Activated CD8-positive, alpha-beta memory T cell treated with anti-CD3 and anti-CD28 coated beads for 4 hours (primary cell): ENCODE data around the gene TMEM14A.
"Not testable (repeated sequence)": the region's sequence is repeated elsewhere in the genome, so short reads cannot be mapped to it uniquely, and the experiment has no call there.

ENCODE experiments used
- DNase-seq, 2 donors: peaks; one replicate each; pipeline ENCODE4 v3.0.0-alpha.2; 2020; ENCODE audit warnings: low read depth in 2 of 2

TMEM14A gene, protein sequence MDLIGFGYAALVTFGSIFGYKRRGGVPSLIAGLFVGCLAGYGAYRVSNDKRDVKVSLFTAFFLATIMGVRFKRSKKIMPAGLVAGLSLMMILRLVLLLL

DNA sequence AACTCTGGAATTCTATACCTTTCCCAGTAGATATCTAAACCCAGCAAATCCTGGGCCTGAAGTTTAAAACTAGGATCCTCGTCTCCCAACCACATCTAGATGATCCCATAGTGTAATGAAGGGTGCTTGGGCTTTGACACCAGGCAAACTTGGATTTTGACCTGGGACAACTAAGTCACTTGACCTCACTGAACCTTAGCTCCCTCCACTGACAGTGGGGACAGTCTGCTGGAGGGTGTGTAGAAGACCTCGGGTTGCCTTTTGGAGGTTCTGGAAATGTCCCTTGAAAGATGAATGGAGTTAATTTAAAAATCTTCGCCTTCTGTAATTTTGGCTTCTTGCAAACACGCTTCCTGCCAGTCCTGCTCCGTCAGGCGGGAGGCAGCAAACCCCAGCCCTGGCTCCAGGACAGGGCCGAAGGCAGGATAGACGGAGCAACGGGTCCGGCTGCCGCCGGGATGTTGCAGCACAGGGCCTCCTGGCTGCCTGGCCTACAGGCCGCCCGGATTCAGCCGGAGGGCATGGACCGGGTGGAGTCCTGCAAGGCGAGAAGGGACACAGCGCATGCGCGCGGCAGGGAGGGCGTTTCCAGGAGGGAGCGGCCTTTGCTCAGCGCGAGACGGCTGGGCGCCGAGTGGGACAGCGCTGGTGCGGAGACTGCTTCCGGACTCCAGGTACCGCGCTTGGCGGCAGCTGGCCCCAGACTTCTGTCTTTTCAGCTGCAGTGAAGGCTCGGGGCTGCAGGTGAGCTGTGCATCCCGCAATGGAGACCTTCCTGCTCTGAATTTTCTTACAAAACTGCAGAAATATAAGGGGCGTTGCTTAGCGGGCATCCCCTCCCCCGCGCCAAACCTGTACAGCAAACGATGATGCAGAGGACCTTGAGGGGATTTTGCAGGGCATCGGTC, at the start of gene TMEM14A:
TSS of gene TMEM14A (plus strand) at position 612 of the 908 bp plus-strand sequence. CDS start 5,990 bp downstream, outside the sequence.
- peak; percentile 77 to 82 for DNase-seq

DNA sequence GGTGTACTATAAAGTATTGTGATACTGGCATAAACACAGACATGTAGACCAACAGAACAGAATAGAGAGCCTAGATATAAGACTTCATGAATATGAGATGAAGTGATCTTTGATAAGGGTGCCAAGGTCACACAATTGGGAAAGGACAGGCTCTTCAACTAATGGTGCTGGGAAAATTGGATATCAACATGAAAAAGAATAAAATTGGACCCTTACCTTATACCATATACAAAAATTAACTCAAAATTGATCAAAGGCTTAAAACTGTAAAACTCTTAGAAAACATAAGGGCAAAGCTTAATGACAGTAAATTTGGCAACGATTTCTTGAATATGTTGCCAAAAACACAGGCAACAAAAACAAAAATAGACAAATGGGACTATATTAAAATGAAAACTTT, 49.3 kb upstream of the TMEM14A start:
- no peak for DNase-seq

DNA sequence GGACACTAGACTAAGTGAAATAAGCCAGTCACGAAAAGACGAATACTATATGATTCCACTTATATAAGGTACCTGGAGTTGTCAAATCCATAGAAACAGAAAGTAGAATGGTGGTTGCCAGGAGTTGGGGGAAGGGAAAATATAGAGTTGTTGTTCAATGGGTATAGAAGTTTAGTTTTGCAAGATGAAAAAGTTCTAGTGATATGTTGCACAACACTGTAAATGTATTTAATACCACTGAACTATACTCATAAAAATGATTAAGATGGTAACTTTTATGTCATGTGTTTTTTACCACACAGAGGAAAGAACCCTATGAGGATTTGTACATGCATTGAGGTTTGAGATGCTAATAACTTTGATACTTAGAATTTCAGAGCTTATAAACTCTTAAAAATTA, 48.1 kb upstream of the TMEM14A start:
- DNase-seq = no peak

DNA sequence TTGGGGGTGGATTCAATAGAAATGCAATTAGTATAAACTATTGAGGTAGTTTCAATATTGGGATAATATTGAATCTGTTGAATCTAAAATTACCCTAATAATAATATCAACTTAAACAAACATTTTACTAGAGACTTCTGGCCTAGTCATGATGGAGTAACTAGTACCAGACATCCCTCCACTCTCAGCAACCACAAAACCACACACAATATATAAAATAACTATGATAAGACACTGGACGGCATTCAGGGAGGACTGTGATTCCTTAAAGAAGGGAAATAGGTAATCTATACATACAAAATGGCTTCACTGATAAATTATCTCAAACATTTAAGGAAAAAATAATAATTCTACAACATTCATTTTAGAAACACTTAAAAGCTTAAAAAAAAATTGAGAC, 38.9 kb upstream of the TMEM14A start:
- no peak for DNase-seq

DNA sequence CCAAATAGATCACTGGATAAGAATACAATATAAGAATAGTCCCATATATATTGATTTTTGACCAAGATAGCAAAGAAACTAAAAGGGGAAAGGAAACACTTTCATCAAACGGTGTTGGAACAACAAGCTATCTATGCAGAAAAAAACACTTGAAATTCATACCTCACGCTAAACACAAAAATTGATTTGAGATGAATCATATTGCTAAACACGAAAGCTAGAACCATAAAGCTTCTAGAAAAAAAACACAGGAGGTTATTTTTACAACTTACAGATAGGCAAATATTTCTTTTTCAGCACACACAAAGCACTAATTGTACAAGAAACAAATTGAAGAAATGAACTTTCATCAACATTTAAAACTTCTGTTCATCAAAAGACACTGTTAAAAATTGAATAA, 36.7 kb upstream of the TMEM14A start:
- DNase-seq = no peak

DNA sequence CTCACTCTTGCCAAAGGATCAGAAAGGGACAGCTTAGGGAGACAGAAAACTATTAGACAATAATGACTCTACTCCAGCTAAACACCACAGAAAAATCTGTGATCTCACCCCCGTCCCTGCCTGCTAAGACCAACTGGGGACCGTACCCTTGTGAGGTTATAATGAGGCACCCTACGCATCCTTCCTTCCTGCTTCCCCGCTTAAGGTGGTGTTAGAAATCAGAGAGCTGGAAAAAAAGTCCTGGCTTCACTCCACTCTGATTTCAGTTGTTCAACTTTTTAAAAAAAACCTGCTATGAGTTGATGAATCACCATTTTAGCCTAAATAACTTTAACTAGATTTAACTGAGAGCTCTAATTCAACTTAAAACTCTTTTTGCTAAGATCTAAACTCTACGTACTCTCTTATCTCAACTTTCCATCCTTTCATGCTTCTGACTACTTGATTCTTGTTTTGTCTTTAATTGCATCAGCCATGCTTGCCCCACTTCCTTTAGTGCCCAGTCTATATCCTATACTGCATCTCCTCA, 35.8 kb upstream of the TMEM14A start:
- no peak for DNase-seq

DNA sequence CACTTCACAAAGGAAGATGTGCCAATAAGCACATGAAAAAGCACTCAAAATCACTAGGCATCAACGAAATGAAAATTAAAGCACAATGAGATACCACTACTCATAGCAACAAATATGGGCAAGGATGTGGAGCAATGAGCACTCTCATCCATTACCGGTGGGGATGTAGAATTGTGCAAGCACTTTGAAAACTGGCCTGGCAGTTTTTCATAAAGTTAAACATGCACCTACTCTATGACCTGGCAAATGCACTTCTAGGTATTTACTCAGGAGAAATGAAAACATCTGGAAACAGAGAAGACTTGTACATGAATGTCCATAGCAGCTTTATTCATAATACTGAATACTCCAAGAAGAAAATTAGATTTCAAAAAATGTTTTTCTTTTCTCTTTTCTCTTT, 34.1 kb upstream of the TMEM14A start:
- DNase-seq = no peak

DNA sequence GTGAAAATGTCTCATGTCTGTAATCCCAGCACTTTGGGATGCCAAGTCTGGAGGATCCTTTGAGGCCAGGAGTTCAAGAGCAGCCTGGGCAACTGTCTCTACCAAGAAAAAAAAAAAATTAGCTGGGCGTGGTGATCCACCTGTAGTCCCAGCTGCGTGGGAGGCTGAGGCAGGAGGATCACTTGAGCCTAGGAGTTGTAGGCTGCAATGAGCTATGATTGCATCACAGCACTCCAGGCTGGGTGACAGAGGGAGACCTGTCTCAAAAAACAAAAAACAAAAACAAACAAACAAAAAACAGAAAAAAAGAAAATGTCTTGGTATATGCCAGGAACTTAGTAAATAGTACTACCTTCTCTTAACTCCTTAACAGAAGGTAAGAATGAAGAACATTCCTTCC, 31.4 kb upstream of the TMEM14A start:
- no peak for DNase-seq

DNA sequence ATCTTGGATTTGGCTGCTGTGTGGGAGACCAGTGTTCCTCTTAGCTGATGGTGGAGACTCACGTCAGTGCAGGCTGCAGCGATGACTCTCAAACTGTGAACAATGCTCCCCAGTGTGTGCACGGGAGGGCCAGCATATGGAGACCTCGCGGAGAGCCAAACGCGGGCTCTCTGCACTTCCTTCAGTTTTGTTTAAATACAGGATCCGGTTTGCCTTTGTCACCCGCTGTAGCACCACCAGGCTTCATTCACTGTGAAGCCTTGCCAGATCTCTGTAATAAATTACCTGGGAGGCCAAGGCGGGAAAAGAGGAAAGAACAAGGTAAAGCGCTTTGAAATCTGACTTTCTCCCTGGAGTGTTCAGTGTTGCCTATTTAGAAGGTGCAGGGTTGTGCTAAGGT, 30.7 kb upstream of the TMEM14A start:
- no peak for DNase-seq

DNA sequence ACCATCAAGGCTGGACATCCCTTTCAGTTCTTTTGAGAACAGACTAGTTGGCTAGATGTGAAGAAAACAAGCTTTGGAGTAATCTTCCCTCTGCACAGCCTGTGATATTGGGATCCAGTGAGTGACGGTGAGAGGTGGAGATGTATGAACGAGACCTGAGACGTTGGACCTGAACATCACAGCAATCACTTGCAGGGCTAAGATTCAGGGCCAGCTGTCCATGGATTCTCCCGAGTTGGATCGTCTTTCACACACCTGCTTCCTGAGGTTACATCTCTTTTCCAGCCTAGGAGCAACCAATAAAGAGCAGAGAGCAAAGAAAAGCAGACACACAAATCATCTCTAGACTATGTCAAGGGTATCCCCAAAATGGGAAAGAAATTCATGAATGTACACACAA, 30.0 kb upstream of the TMEM14A start:
- no peak for DNase-seq

DNA sequence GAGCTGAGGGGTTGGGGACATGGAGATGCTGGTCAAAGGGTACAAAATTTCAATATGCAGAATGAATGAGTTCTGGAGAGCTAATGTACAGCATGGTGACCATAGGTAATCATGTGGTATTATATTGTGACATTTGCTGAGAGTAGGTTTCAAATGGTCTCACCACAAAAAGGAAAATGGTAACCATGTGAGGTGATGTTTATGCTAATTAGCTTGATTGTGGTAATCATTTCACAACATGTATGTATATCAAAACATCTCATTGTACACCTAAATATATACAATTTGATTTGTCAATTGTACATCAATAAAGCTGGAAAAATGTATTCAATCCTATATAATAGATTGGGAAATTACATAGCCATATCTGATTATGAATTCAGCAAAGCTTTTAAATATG, 29.5 kb upstream of the TMEM14A start:
- no peak for DNase-seq

DNA sequence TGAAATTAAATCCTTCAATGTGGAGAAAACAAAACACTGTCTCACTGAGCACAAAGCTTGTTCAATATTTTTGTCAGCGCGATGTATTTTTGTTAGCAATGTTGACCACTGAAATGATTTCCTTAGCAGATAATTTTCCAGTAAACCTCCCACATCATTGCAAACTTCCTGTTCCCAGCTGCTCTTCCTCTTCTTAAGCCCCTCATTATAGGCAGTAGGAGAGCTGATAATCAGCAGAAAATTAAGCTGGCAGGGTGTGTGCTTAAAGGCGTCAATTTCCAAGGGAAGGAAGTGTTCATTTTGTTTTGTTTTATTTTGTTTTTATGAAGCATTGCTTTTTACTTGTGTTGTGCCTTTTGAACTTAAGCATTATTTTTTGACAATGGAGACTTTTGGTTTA, 29.1 kb upstream of the TMEM14A start:
- DNase-seq = no peak

DNA sequence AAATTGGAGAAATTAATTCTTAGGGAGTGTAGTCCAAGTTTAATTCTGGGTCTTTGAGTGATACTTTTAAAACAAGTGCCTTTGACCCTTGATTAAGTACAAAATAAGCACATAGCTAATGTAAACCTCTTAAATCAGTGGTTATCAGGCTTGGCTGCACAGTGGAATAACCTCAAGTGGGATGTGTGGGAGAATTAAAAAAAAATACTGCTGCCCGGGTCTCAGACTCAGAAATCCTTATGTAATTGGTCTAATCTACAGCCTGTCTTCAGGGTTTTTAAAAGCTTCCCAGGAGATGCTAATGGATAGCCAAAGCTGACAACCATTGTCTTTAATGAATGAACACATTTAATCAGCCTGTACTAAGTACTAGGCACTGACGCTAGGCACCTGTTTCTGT, 28.5 kb upstream of the TMEM14A start:
- DNase-seq = no peak

DNA sequence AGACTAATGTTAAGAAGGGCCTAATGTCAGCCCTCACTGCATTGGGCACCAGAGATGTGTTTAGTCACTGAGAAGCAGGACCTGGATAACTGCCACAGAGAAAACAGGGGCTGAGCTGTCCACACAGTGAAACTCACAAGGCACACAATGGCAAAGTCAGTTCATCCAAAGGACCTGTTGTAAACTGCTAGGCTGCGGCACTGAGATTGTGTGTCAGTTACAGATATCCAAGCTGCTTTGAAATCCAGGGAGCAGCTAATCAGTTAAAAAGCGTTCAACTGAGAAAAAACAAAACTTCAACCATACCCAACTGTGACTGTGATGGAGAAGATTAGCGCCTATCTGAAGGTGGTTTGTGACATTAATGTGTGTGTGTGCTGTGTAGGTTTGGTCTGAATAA, 27.8 kb upstream of the TMEM14A start:
- no peak for DNase-seq

DNA sequence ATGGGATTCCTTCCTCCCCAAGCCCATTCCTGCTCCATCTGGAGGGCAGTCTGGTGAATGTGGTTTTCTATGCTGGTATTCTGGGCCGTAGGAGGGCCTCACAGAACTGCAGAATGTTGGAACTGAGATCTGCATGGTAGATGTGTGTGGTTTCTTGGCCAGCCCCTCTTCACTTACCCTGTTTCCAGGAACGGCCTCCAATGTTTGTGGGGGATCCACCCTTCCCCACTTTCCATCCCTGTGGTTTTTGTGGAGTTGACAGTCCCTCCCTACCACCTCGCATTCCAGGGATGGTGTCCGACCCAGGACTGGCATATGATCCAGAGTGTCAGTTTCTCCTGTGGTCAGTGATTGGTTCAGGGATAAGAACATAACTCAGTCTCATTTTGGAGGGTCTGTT, 26.7 kb upstream of the TMEM14A start:
- no peak for DNase-seq

DNA sequence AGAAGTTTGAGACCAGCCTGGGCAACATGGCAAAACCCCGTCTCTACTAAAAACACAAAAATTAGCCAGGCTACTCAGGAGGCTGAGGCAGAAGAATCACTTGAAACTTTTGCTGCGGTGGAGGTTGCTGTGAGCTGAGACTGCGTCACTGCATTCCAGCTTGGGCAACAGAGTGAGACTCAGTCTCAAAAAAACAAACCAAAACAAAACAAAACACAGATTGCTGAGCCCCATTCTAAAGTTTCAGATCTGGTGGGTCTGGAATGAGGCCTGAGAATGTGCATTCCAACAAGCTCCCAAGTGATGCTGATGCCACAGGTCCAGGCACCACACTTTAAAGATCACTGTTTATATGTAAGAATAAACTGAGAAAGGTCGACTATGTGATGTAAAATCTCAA, 24.9 kb upstream of the TMEM14A start:
- no peak for DNase-seq

DNA sequence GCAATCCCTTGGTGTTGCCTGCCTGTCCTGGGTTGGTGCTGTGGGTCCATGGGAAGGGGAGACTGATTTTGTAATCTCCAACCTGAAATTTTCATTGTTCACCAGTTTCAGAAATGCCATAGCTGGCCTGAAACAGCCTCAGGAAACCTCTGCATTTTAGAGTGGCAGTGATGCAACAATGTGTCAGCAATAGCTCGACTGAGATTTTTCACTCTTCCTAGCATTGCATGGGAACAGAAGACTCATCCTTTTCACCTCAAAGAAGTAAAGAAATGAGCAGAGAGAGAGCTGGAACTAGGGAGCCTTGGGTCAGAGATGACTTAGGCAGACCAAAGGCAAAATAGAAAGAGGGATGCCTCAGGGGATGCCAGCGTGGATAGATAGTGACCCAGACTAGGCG, 23.7 kb upstream of the TMEM14A start:
- DNase-seq = no peak

DNA sequence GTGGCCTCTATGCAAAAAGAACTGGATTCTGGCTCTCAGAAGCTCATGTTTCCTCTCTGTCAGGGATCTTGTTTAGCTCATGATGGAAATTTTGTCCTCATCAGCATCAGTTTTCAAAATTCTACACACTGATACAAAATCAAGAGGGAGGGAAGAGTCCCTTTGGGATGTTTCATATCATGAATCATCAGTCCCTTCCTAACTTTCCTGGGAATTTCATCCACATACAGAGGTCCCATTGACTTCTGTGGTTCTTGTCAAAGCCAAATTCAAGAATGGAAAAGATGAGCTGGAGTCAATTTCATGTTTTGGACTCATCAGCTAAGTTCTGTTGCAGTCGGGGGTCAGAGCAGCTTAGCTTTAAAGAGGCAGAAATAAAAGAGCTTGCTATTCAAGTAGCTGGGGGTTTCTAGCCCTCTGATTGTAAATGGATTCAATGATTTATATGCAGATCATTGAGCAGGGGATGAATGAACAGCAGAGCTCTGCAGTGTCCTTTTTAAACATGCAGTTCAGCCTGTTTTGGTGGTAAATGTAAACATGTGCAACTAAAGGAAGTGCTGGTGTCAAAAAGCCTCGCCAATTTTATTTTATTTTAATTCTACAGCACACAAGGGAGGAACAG, 21.3 kb upstream of the TMEM14A start:
- no peak for DNase-seq

DNA sequence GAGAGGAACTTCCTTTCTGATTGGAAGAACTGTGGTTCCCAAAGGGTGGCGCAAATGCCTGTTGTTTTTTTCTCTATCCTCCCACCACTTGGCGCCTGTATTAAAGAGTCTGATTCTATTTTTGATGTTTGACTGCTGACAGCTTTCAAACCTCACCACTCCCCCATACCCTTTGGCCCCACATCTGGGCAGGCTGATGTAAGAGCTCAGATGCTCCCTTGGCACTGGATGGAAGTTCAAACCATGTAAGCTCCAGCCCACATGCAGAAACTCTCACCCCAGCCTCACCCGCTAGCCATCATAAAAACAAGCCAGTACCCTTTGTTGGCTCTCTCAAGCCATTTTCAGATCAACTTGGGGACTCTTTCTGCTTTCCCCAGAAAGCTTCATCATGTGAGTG, 20.0 kb upstream of the TMEM14A start:
- DNase-seq = no peak

DNA sequence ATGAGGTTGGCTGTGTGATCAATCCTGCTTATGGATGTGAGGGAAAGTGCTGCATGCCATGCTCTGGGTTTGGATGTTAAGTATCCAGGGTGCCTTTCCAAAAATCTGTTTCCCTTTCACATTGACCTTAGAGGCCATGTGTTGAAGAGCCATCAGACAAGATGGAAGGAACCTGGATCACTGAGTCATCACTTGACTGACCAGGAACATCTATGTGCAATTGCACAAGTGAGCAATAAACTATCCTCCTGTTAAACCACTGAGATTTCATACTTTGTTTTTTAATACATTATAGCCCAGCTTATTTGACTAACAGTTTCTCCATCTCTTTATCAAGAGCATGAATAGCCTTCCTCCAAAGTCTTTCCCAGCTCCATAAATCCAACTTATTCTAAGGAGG, 17.8 kb upstream of the TMEM14A start:
- DNase-seq = no peak

DNA sequence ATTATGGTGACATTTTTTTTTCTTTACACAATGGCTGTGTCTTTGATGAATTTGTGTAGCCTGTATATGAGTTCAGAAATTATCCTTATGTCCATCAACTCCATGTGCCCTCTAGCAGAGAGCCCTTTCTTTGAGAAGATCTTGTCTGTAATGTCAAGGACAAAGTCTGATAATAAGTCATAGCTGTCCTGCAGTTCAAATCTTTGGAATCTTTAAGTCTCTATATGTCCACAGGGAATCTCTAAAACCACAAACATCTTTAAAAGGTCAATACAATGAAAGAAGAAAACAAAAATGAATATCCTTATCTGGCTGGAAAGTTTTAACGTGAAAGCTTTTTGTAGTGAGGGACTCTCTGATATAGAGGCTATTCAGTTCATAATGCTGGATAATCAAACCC, 16.9 kb upstream of the TMEM14A start:
- DNase-seq = no peak

DNA sequence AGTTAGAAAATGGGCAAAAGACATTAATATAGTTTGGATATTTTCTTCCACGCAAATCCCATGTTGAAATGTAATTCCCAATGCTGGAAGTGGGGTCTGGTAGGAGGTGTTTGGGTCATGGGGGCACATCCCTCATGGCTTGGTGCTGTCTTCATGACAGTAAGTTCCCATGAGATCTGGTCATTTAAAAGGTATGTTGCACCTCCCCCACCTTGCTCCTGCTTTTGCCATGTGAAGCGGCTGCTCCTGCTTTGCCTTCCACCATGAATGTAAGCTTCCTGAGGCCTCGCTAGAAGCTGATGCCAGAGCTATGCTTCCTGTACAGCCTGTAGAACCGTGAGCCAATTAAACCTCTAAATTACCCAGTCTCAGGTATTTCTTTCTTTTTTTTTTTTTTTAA, 16.3 kb upstream of the TMEM14A start:
- DNase-seq = no peak

DNA sequence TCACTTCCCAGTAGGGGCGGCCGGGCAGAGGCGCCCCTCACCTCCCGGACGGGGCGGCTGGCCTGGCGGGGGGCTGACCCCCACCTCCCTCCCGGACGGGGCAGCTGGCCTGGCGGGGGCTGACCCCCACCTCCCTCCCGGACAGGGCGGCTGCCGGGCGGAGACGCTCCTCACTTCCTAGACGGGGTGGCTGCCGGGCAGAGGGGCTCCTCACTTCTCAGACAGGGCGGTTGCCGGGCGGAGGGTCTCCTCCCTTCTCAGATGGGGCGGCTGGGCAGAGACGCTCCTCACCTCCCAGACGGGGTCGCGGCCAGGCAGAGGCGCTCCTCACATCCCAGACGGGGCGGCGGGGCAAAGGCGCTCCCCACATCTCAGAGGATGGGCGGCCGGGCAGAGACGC, 15.0 kb upstream of the TMEM14A start:
- DNase-seq = not testable (repeated sequence)
